Spleen (tissue), 7 donors: ENCODE results near the gene SRRM1.

ENCODE experiments used
- CTCF ChIP-seq, 11 experiments: fragments of 200-600 bp in 7 of 11; fragments of 450-650 bp in 4 of 11; sonication (generic) in 4 of 11; IDR thresholded peaks in 8 of 11; conservative IDR thresholded peaks in 3 of 11; 1 replicate in 7 of 11; 2 replicates in 4 of 11; pipeline versions ENCODE4 v1.4.0 to v1.8.0; 2016 to 2021; ENCODE audit warnings: antibody characterized with exemption in 11 of 11, inconsistent platforms in 4 of 11, mild to moderate bottlenecking in 1 of 11
- POLR2A ChIP-seq, 3 donors: fragments of 450-650 bp; IDR thresholded peaks; one replicate each; pipeline ENCODE4 v1.5.1; 2017; ENCODE audit warnings: antibody characterized with exemption in 3 of 3, mild to moderate bottlenecking in 1 of 3
- POLR2AphosphoS5 ChIP-seq, 3 donors: sonication (generic); formaldehyde crosslinking; IDR thresholded peaks; one replicate each; pipeline ENCODE4 v1.5.1; 2017; ENCODE audit warnings: antibody characterized with exemption in 3 of 3
- donor health status: DM: no; HTN: no; CAD: no; lungs with moderate emphysema.
- donor health status: DM: no; HTN: no; CAD: no.
- donor health status: DM: no; HTN: no; CAD: no.

- TF ChIP-seq CTCF (IDR thresholded peaks at IDR 0.05 in 8 of 11, conservative IDR thresholded peaks at IDR 0.05 in 3 of 11) (no peak), POLR2A (IDR thresholded peaks at IDR 0.05) (no peak), POLR2AphosphoS5 (IDR thresholded peaks at IDR 0.05) (no peak)
Observed at GRCh38 chr1:24606621-24607020, 36.5 kb upstream of the SRRM1 start.
